Transverse colon (tissue), 4 donors: ENCODE data around the gene TRPM3.

Source experiments
- CTCF ChIP-seq, 5 experiments: fragments of 200-600 bp in 3 of 5; fragments of 450-650 bp in 2 of 5; sonication (generic) in 3 of 5; IDR thresholded peaks; 1 replicate in 2 of 5; 2 replicates in 3 of 5; pipeline ENCODE4 v1.5.1; 2016 to 2017; ENCODE audit warnings: antibody characterized with exemption in 5 of 5, inconsistent platforms in 3 of 5, mild to moderate bottlenecking in 2 of 5, moderate library complexity in 1 of 5
- EP300 ChIP-seq: sonication (generic); formaldehyde crosslinking; IDR thresholded peaks from one replicate; pipeline ENCODE4 v1.6.1; 2017; ENCODE audit warnings: antibody characterized with exemption, low read depth
- POLR2A ChIP-seq: fragments of 450-650 bp; IDR thresholded peaks from one replicate; pipeline ENCODE4 v1.6.1; 2016; ENCODE audit warnings: antibody characterized with exemption, mild to moderate bottlenecking, moderate library complexity
- POLR2AphosphoS5 ChIP-seq, 3 donors: sonication (generic); formaldehyde crosslinking; IDR thresholded peaks; one replicate each; pipeline ENCODE4 v1.6.1; 2016; ENCODE audit warnings: antibody characterized with exemption in 3 of 3

GRCh38 chr9:70571258-70571657 is 550.2 kb downstream of the TRPM3 start:
- TF ChIP-seq POLR2A = no peak
- TF ChIP-seq CTCF (IDR thresholded peaks at IDR 0.05) = no peak
- no peak for TF ChIP-seq EP300
- no peak for TF ChIP-seq POLR2AphosphoS5 (IDR thresholded peaks at IDR 0.05)
